K562 (cell line): ENCODE results near the gene CXCL5. TPM values are rescaled to one million over a fixed set of nuclear protein-coding genes. Genes with fewer than 3 reads are reported as not detected.

Source experiments
- ATAC-seq: fragments of 200-7000 bp; cut with Tn5 transposase; 3 replicates; pipeline ENCODE4 v1.9.1; 2020; ENCODE audit warnings: moderate library complexity
- BruUV-seq: library from RNA; stranded (reverse); fragments of 400-500 nt; replicated peaks from 2 replicates; lab custom pipeline; 2021; lab: Mats Ljungman, UMichigan
- CTCF ChIA-PET: fragments of 300-600 bp; formaldehyde crosslinking; extraction: SDS; loops from one replicate; lab custom pipeline; 2021; ENCODE audit warnings: low intra/inter-chr PET ratio; lab: Yijun Ruan, JAX
- POLR2A ChIA-PET: fragments of 300-600, 350-650 bp; sonication (Branson Sonifier 250); formaldehyde crosslinking; extraction: SDS; loops from one replicate; lab custom pipeline; 2021; ENCODE audit warnings: antibody characterized with exemption, inconsistent platforms; lab: Yijun Ruan, JAX
- DNase-seq, 4 experiments: peaks; one replicate each; pipeline versions ENCODE4 v3.0.0 to v3.0.0-alpha.2; 2011 to 2018; ENCODE audit warnings: low spot score in 3 of 4, mixed read lengths in 3 of 4; ENCODE audit errors: extremely low read depth in 1 of 4
- FAIRE-seq: peaks from 2 replicates; lab custom pipeline; 2011; peaks lifted over from hg19 to GRCh38; lab: Jason Lieb, UNC
- H2AFZ ChIP-seq: 2 replicates; pipeline ENCODE4 v1.6.0; 2011; ENCODE audit warnings: low read depth, low read length, control low read depth, inconsistent platforms
- H3K27ac ChIP-seq: fragments of 200-600 bp; 3 replicates; pipeline ENCODE4 v1.8.0; 2011; ENCODE audit warnings: low read depth, mild to moderate bottlenecking, control low read depth, inconsistent platforms, low read length, moderate library complexity, mixed read lengths; ENCODE audit errors: extremely low read depth
- H3K27me3 ChIP-seq, 2 experiments: fragments of 300-600 bp in 1 of 2; 2 replicates in 1 of 2; 3 replicates in 1 of 2; pipeline versions ENCODE4 v1.6.0 to v1.8.0; 2011; ENCODE audit warnings: inconsistent platforms in 2 of 2, low read length in 2 of 2, mild to moderate bottlenecking in 1 of 2, mixed read lengths in 1 of 2, moderate library complexity in 1 of 2; ENCODE audit not compliant: control insufficient read depth in 2 of 2, insufficient read depth in 2 of 2
- H3K36me3 ChIP-seq: fragments of 300-600 bp; 3 replicates; pipeline ENCODE4 v1.8.0; 2011; ENCODE audit warnings: mild to moderate bottlenecking, low read length, inconsistent platforms; ENCODE audit not compliant: control insufficient read depth, insufficient read depth
- H3K4me1 ChIP-seq, 2 experiments: fragments of 200-600 bp in 1 of 2; replicated peaks in 1 of 2; 2 replicates in 1 of 2; 3 replicates in 1 of 2; pipeline versions ENCODE4 v1.5.1 to v1.8.0; 2011; ENCODE audit warnings: inconsistent platforms in 2 of 2, low read length in 2 of 2, mild to moderate bottlenecking in 1 of 2, mixed read lengths in 1 of 2, moderate library complexity in 1 of 2; ENCODE audit not compliant: control insufficient read depth in 2 of 2, insufficient read depth in 2 of 2
- H3K4me2 ChIP-seq: 2 replicates; pipeline ENCODE4 v1.6.1; 2011; ENCODE audit warnings: low read length, control low read depth, inconsistent platforms, mixed read lengths; ENCODE audit not compliant: insufficient read depth
- H3K4me3 ChIP-seq: fragments of 200-600 bp; sonication (generic), shearing (Covaris generic); 2 replicates; pipeline ENCODE4 v1.5.1; 2016; ENCODE audit warnings: control low read depth, inconsistent platforms
- H3K79me2 ChIP-seq: fragments of 200-600 bp; 3 replicates; pipeline ENCODE4 v1.8.0; 2011; ENCODE audit warnings: low read length, inconsistent platforms; ENCODE audit not compliant: control insufficient read depth, insufficient read depth
- H3K9ac ChIP-seq, 2 experiments: 2 replicates each; pipeline versions ENCODE4 v1.6.0 to v1.6.1; 2011; ENCODE audit warnings: low read depth in 2 of 2, low read length in 2 of 2, control low read depth in 1 of 2, inconsistent platforms in 1 of 2, mild to moderate bottlenecking in 1 of 2, mixed read lengths in 1 of 2; ENCODE audit not compliant: insufficient read depth in 1 of 2
- H3K9me1 ChIP-seq: one replicate; pipeline ENCODE4 v1.6.0; 2011; ENCODE audit warnings: inconsistent platforms, mild to moderate bottlenecking, low read length, moderate library complexity; ENCODE audit not compliant: control insufficient read depth, insufficient read depth
- H3K9me3 ChIP-seq: replicated peaks from 2 replicates; pipeline ENCODE4 v1.5.1; 2011; ENCODE audit warnings: low read depth, low read length, inconsistent platforms; ENCODE audit not compliant: control insufficient read depth, insufficient read depth
- H4K20me1 ChIP-seq: replicated peaks from 2 replicates; pipeline ENCODE4 v1.6.1; 2011; ENCODE audit warnings: low read length, inconsistent platforms, mixed read lengths; ENCODE audit not compliant: control insufficient read depth, insufficient read depth
- KDM2B ChIP-seq: fragments of 250-450 bp; sonication (Bioruptor Pico); IDR thresholded peaks from 2 replicates; pipeline ENCODE4 v1.8.0; 2021; ENCODE audit warnings: mild to moderate bottlenecking, moderate library complexity
- XRCC5 ChIP-seq: fragments of 200-400 bp; formaldehyde crosslinking; IDR thresholded peaks from 2 replicates; pipeline ENCODE4 v1.6.1; 2017; ENCODE audit warnings: low read depth, mild to moderate bottlenecking, low read length
- ZC3H11A ChIP-seq: IDR thresholded peaks from 2 replicates; pipeline ENCODE4 v1.6.1; 2012; ENCODE audit warnings: low read depth, low read length, improper control_type of control experiment
- WGBS: fragments of 100-300 bp; shearing (Covaris generic); methylation state at CpG from one replicate; pipeline ENCODE4 v1.1.6; 2016; ENCODE audit warnings: low coverage, mixed read lengths; ENCODE audit not compliant: insufficient coverage; ENCODE audit errors: missing lambda C conversion rate; 5-methylcytosine and 5-hydroxymethylcytosine counted together
- in situ Hi-C: fragments of 300-500 bp; cut with MboI; formaldehyde crosslinking; loops from 4 replicates; pipeline ENCODE4 v1.15.0; 2018; ENCODE audit warnings: inconsistent platforms, mixed read lengths
- intact Hi-C: fragments of 100-400 bp; cut with micrococcal nuclease; formaldehyde crosslinking; loops from 2 replicates; pipeline ENCODE4 v1.14.2; 2022
- polyA plus RNA-seq, 8 experiments: library from polyadenylated mRNA; depleted of rRNA in 4 of 8; stranded (reverse) in 5 of 8; unstranded in 3 of 8; fragments of >200 nt; fragmentation: Nextera tagmentation in 2 of 8; fragmentation: Illumina TruSeq in 1 of 8; extraction: Ambion mirVana in 2 of 8; extraction: Trizol in 1 of 8; gene quantifications; 2 replicates each; pipeline versions ENCODE4 v1.2.1 to v1.2.3, GENCODE V29; 2011 to 2014; ENCODE audit warnings: inconsistent platforms in 1 of 8, missing spikeins in 1 of 8
- total RNA-seq, 7 experiments: library from RNA; depleted of rRNA in 6 of 7; stranded (reverse); fragments of >200 nt in 6 of 7; fragmentation: Illumina TruSeq in 2 of 7; extraction: Trizol in 2 of 7; gene quantifications; 2 replicates each; pipeline versions ENCODE4 v1.2.1 to v1.2.3, GENCODE V29; 2011 to 2021; ENCODE audit warnings: low replicate concordance in 1 of 7
- TF ChIP-seq, protein P1 (sequence below), 2 experiments: fragments of 150-350 bp in 1 of 2; IDR thresholded peaks; 2 replicates each; pipeline ENCODE4 v1.6.1; 2012 to 2016; ENCODE audit warnings: low read depth in 2 of 2, low read length in 2 of 2, mild to moderate bottlenecking in 1 of 2, moderate library complexity in 1 of 2
- TF ChIP-seq, protein P2 (sequence below): fragments of 450-650 bp; IDR thresholded peaks from 2 replicates; pipeline ENCODE4 v1.7.0; 2016; ENCODE audit warnings: borderline replicate concordance
- TF ChIP-seq, protein P3 (sequence below), 2 experiments: fragments of 450-650 bp; IDR thresholded peaks; 2 replicates each; pipeline ENCODE4 v1.6.1; 2016; ENCODE audit warnings: mild to moderate bottlenecking in 2 of 2, borderline replicate concordance in 1 of 2, low read depth in 1 of 2, moderate library complexity in 1 of 2

CXCL5 gene
- total and polyA plus RNA-seq, 9 of the 15 experiments (the other 6 are each of a cell fraction or from before 2014, with no cell fraction given), result not detected

DNA sequence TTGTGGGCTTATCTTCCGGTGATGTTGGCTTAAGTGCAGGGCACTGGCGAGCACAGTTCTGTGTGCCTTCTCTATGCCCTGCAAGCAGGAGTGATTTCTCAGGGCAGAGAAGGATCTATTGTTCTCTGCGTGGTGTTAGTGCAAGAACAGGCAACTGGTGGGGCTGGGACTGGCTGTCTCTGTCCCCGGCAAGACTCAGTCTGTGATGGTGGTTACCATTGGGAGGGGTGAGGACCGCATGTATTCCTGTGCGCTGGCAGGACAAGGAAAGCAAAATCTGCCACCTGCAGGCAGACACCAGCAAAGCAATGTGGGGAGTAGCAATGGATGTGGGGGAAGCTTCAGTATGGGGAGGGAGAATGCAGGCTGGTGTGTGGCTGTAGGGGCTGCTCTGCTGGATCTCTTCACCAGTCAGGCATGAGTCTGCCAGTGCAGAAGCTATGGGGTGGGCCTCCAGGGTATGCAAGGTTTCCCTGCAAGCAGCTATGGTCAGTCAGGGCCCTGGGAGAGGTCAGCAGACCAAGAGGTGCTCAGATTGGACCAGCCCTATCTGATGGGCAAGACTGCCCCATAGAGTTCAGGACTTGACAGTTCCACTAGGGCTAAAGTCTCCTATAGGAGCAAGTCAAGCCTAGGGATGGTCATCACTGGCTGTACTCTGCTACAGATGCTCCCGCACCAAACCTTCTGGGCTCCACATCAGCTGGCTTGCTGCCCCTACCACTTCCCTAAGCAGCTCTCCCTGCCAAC is 33.4 kb downstream of the CXCL5 start:
- H3K27me3 ChIP-seq, result no peaks in the 10 kb centered on the region
- H3K9ac ChIP-seq, result no peak overlapping the region
- CTCF ChIA-PET, result interaction anchor here (0.6 to 1.8 kb wide), 2 partner anchors 302 to 652 kb away, joined by 4 to 5 read pairs; no protein-coding TSS in a partner anchor
- intact Hi-C loops (no loop called here), in situ Hi-C loops (no loop called here)
- POLR2A ChIA-PET, result interaction anchor here (1.9 kb wide), 1 partner anchor 18 kb away, joined by 5 read pairs; no protein-coding TSS in a partner anchor
- no peaks in the 10 kb centered on the region for H3K4me1 ChIP-seq
- BruUV-seq, result no TSS peak
- no peaks in the 10 kb centered on the region for H3K9me1 ChIP-seq
- H2AFZ ChIP-seq, result peak overlapping the region; percentile 45; the same call in 1 of the 2 replicates
- no peaks in the 10 kb centered on the region for H3K36me3 ChIP-seq
- no peak overlapping the region for H3K27ac ChIP-seq
- no peak overlapping the region; the same call in 1 of the 2 replicates for H3K4me2 ChIP-seq
- peaks cover 7% of the 10 kb centered on the region for H3K9me3 ChIP-seq
- H4K20me1 ChIP-seq, result no peaks in the 10 kb centered on the region
- no peak for FAIRE-seq
- H3K79me2 ChIP-seq, result no peaks in the 10 kb centered on the region
- 61% methylated on average over 6 of the region's 7 CpGs for WGBS
- DNase-seq, result peak in 2 of 4 experiments; percentile 27 to 32
- H3K4me3 ChIP-seq, result no peak overlapping the region
- ATAC-seq, result peak; percentile 91
- TF ChIP-seq XRCC5 (no peak), KDM2B (CRISPR knock-in tag) (no peak), ZC3H11A (no peak)
- TF ChIP-seq, protein P1, sequence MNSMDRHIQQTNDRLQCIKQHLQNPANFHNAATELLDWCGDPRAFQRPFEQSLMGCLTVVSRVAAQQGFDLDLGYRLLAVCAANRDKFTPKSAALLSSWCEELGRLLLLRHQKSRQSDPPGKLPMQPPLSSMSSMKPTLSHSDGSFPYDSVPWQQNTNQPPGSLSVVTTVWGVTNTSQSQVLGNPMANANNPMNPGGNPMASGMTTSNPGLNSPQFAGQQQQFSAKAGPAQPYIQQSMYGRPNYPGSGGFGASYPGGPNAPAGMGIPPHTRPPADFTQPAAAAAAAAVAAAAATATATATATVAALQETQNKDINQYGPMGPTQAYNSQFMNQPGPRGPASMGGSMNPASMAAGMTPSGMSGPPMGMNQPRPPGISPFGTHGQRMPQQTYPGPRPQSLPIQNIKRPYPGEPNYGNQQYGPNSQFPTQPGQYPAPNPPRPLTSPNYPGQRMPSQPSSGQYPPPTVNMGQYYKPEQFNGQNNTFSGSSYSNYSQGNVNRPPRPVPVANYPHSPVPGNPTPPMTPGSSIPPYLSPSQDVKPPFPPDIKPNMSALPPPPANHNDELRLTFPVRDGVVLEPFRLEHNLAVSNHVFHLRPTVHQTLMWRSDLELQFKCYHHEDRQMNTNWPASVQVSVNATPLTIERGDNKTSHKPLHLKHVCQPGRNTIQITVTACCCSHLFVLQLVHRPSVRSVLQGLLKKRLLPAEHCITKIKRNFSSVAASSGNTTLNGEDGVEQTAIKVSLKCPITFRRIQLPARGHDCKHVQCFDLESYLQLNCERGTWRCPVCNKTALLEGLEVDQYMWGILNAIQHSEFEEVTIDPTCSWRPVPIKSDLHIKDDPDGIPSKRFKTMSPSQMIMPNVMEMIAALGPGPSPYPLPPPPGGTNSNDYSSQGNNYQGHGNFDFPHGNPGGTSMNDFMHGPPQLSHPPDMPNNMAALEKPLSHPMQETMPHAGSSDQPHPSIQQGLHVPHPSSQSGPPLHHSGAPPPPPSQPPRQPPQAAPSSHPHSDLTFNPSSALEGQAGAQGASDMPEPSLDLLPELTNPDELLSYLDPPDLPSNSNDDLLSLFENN (IDR thresholded peaks at IDR 0.05; ENCODE audit: low read depth in 2 of 2, low read length in 2 of 2), result no peak
- TF ChIP-seq, protein P2, sequence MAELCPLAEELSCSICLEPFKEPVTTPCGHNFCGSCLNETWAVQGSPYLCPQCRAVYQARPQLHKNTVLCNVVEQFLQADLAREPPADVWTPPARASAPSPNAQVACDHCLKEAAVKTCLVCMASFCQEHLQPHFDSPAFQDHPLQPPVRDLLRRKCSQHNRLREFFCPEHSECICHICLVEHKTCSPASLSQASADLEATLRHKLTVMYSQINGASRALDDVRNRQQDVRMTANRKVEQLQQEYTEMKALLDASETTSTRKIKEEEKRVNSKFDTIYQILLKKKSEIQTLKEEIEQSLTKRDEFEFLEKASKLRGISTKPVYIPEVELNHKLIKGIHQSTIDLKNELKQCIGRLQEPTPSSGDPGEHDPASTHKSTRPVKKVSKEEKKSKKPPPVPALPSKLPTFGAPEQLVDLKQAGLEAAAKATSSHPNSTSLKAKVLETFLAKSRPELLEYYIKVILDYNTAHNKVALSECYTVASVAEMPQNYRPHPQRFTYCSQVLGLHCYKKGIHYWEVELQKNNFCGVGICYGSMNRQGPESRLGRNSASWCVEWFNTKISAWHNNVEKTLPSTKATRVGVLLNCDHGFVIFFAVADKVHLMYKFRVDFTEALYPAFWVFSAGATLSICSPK, result no peak
- TF ChIP-seq, protein P3, sequence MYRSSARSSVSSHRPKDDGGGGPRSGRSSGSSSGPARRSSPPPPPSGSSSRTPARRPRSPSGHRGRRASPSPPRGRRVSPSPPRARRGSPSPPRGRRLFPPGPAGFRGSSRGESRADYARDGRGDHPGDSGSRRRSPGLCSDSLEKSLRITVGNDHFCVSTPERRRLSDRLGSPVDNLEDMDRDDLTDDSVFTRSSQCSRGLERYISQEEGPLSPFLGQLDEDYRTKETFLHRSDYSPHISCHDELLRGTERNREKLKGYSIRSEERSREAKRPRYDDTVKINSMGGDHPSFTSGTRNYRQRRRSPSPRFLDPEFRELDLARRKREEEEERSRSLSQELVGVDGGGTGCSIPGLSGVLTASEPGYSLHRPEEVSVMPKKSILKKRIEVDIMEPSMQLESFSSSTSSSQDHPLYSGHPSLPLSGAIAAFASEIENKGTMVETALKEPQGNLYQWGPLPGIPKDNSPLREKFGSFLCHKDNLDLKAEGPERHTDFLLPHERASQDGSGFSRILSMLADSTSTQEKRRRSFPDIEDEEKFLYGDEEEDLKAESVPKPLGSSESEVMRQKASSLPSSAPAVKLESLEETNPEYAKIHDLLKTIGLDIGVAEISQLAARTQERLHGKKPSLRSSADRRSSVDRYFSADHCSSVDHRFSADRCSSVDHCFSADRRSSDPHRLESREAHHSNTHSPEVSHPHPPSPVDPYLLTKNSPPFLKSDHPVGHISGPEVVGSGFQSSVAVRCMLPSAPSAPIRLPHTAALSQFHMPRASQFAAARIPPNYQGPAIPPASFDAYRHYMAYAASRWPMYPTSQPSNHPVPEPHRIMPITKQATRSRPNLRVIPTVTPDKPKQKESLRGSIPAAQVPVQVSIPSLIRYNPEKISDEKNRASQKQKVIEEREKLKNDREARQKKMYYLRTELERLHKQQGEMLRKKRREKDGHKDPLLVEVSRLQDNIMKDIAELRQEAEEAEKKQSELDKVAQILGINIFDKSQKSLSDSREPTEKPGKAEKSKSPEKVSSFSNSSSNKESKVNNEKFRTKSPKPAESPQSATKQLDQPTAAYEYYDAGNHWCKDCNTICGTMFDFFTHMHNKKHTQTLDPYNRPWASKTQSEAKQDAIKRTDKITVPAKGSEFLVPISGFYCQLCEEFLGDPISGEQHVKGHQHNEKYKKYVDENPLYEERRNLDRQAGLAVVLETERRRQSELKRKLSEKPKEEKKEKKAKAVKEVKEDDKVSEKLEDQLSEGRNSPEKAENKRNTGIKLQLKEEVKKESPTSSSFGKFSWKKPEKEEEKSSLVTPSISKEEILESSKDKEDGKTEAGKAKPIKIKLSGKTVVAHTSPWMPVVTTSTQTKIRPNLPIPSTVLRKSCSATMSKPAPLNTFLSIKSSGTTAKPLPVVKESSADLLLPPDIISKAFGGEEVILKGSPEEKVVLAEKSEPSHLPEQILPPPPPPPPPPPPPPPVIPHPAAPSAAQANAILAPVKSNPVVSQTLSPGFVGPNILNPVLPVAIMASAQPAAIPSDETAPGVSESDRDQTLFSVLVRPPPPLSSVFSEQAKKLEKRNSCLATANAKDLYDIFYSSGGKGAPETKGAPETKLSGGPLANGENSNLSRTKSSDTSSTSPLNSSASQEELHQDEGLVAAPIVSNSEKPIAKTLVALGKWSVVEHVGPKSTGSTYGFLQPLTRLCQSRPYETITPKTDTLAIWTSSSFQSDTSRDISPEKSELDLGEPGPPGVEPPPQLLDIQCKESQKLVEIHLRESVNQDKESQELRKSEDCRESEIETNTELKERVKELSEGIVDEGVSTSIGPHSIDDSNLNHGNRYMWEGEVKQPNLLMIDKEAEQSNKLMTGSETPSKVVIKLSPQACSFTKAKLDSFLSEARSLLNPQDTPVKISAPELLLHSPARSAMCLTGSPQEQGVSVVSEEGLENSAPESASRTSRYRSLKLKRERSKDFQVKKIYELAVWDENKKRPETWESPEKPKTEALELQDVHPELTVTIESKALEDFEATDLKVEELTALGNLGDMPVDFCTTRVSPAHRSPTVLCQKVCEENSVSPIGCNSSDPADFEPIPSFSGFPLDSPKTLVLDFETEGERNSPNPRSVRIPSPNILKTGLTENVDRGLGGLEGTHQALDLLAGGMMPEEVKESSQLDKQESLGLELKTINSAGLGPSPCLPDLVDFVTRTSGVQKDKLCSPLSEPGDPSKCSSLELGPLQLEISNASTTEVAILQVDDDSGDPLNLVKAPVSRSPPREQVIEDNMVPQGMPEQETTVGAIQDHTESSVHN (IDR thresholded peaks at IDR 0.05; ENCODE audit: borderline replicate concordance in 1 of 2, low read depth in 1 of 2), result no peak
